ENCODE measurements around the gene RNASE1. TPM values are rescaled to one million over a fixed set of nuclear protein-coding genes. Genes with fewer than 3 reads are reported as not detected.

The RNASE1 gene
- total and polyA plus RNA-seq, 2 experiments from 2014 or later: 0.56 to 1.7 TPM

- Histone ChIP-seq H3K79me2 (replicated peaks; ENCODE audit: insufficient read depth) (no peaks in the 10 kb centered on the region), H3K4me3 (no peak overlapping the region; the same call in 1 of the 2 replicates), H3K36me3 (ENCODE audit: insufficient read depth) (no peaks in the 10 kb centered on the region), H3K27ac (ENCODE audit: low read depth) (no peak overlapping the region; the same call in 1 of the 2 replicates), H3F3A (replicated peaks; ENCODE audit: low read depth) (no peaks in the 10 kb centered on the region; the same call in 1 of the 2 replicates), H3K27me3 (ENCODE audit: insufficient read depth) (no peaks in the 10 kb centered on the region), H3K9me2 (ENCODE audit: insufficient read depth) (no peaks in the 10 kb centered on the region), H3K4me1 (ENCODE audit: insufficient read depth) (peaks cover 44% of the 10 kb centered on the region), H3K4me2 (peak overlapping the region; percentile 45), H4K20me1 (replicated peaks; ENCODE audit: insufficient read depth) (no peaks in the 10 kb centered on the region), H2AFZ (no peak overlapping the region; the same call in 1 of the 2 replicates)
- DNase-seq (ENCODE audit: low spot score) (no peak), ATAC-seq (no peak)
- Mint-ChIP-seq H3K9me3 (peaks cover 4% of the 10 kb centered on the region; the same call in 2 of the 3 replicates), H3K36me3 (ENCODE audit: low read depth) (peaks cover 10% of the 10 kb centered on the region; the same call in 1 of the 3 replicates), H3K27ac (no peak overlapping the region), H3K27me3 (ENCODE audit: insufficient read depth, low read depth, poor library complexity) (peaks cover 5% of the 10 kb centered on the region), H3K4me3 (no peak overlapping the region), H3K4me1 (peaks cover 53% of the 10 kb centered on the region)
- TF ChIP-seq NANOG (IDR thresholded peaks at IDR 0.05; ENCODE audit: borderline replicate concordance): no peak
- no peak for TF ChIP-seq ZNF114 (CRISPR knock-in tag; IDR thresholded peaks at IDR 0.05)
- no peak for TF ChIP-seq POLR2AphosphoS5 (IDR thresholded peaks at IDR 0.05; ENCODE audit: low read depth)
- no peak for TF ChIP-seq STAT1 (IDR thresholded peaks at IDR 0.05; ENCODE audit: unreplicated experiment)
- TF ChIP-seq CREB1 (CRISPR knock-in tag; IDR thresholded peaks at IDR 0.05; ENCODE audit: low read depth): no peak
- no peak for TF ChIP-seq ETS1 (IDR thresholded peaks at IDR 0.05)
- no peak for TF ChIP-seq CTCF (conservative IDR thresholded peaks at IDR 0.05; ENCODE audit: low read depth in 2 of 2)
- TF ChIP-seq JUNB (IDR thresholded peaks at IDR 0.05; ENCODE audit: unreplicated experiment): no peak
- TF ChIP-seq ZNF462 (CRISPR knock-in tag; IDR thresholded peaks at IDR 0.05): no peak
- TF ChIP-seq ZNF331 (CRISPR knock-in tag; IDR thresholded peaks at IDR 0.05; ENCODE audit: low read depth): no peak
- no peak for TF ChIP-seq REST (IDR thresholded peaks at IDR 0.05; ENCODE audit: unreplicated experiment)
- no peak for TF ChIP-seq EZH2phosphoT487 (IDR thresholded peaks at IDR 0.05; ENCODE audit: unreplicated experiment)
- no peak for TF ChIP-seq EZH2 (IDR thresholded peaks at IDR 0.05; ENCODE audit: low read depth, unreplicated experiment)
These were observed 26.7 kb downstream of the RNASE1 start for GRCh38 chr14:20775901-20776300.
